ENCODE results near the gene ZNF581. TPM values are rescaled to one million over a fixed set of nuclear protein-coding genes. Genes with fewer than 3 reads are reported as not detected.

The ZNF581 gene
- polyA plus RNA-seq, 12 donors = 17.9 to 33.7 (median 21.9) TPM; not detected in 1

DNA sequence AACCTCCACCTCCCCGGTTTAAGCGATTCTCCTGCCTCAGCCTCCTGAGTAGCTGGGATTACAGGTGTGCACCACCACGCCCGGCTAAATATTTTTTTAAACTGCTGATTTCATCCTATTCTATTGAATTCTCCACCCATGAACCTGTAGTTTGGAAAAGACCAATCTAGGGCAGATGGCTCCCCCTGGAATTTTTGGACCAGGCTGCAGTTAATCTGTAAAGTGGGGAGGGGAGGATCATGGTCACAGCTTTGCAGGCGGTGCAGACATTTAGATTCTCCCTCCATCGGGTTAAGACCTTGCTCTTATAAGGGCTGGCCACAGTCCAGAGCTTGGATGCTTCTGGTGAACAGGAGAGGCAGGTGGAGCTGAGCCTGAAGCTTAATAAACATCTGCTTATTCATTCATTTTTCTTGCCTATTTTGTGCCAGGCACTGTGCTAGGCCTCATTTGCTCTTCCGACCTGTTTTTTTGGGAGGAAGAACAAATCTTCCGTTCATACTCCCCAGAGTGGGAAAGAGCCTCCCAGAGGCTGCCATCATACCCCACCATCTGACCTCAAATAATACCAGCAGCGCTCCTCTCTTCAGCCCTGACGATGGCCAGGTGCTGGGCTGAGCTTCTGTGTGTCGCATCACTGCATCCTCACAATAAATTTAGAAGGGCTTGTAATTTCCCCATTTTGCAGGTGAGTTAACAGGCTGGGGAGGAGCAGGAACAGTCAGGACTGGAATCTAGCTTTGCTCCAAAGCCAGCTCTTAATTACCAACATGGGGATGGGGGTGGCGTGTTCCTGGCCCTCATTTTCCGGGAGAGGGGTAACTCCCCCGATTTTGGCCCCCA, 3.7 kb downstream of the ZNF581 start:
- no peak for DNase-seq

DNA sequence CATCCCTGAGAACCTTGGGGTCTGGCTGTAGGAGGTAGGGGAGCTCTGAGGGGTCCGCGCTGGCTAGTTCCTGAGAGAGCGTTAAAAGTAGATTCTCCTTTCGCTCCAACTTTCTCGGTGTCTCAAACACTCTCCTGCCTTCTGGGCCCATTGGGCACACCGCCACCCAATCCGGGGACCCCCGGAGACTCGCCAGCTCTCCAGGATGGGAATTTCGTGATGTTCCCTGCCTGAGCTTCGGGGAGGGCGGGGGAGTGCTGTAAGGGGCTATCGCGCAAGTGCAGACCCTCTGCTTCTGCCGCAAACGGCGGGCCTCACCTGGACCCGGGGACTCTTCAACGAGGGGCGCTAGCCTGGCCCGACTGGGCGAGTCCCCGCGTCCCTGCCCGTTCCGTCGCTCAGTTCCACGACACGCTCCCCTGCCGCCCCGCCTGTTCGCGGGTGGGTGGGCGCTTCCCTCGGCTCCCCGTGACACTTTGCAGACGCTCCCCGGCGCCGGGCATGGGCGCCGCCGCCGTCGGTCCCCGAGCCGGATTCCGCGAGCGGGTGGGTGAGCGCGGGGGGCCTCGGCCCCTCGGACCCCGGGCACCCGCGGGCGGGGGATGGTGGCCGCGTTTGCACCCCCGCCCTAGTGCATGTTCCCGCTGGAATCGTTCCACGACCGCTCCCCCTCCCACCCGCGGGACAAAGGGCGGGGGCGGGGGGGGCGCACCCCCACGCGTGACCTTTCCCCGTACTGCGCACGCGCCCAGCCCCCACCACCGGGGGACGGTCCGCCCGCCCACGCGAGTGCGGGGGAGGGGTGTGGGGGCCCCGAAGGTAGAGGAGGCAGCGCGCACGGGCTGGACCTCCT, 4.5 kb downstream of the ZNF581 start, which contains the start of gene CCDC106:
Gene CCDC106 (plus strand): TSS at position 481 of the 853 bp plus-strand sequence. CDS start 835 bp downstream, outside the sequence.
- DNase-seq = peak; percentile 80

DNA sequence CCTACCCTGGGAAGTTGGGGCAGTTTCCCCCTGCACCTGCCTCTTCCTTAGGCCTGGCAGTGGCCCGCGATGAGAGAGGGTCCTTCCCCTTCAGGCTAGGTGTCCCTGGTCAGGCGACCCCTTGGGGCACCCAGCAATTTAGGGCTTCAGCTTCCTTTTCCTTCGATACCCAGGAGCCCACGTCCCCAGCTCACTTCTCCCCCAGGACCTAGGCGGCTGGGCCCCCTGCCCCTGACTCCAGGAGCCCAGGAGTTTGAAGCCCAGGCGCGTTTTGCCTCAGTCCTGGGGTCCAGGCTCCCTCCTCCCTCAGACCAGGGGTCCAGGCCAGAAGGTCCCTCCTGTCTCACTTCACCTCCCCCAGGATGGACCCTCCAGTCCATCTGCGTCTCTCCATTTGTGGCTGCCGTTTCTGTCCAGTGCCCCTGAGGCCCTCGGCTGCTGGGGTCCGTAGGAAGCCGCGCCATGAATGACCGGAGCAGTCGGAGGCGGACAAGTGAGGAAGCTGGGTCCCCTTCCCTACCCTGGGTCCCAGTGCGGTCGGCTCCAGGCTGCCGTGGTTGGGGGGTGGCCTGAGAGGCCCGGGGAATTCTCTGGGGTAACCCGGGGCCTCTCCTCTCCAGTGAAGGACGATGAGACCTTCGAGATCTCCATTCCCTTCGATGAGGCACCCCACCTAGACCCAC, 5.3 kb downstream of the ZNF581 start:
- DNase-seq = no peak

DNA sequence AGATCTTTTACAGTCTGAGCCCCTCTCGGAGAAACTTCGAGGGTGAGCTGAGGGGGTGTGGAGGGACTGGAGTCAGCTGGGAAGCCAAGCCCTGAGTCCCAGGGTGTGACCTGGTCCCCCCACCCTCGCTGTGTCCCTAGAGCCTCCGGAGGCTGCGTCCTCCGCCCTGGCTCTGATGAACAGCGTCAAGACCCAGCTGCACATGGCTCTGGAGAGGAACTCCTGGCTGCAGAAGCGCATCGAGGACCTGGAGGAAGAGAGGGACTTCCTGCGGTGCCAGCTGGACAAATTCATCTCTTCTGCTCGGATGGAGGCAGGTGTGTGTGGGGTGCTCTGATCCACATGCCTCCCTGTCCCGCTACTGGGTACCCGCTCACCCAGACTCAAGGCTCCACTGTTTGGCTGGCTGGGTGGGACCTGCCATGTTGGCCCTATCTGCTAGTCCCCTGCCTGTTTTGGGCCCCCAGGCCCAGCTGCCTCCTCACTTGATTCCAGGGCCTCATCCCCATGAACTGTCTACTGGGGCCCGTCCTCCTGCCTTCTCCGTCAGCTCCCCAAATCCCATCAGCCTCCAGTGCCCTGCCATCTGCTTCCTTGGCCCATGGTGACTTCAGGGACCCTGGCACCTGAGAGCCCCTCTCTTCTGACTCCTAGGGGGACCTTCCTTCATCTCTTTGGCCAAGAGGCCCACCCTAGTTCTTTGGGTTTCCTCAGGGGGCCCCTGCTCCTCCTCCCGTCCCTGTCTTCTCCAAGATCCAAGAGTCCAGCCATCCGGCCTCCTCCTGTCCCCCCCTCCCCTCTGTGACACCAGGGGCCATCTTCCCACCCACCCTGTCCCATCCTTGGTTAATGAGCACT, 6.0 kb downstream of the ZNF581 start:
- DNase-seq = no peak

DNA sequence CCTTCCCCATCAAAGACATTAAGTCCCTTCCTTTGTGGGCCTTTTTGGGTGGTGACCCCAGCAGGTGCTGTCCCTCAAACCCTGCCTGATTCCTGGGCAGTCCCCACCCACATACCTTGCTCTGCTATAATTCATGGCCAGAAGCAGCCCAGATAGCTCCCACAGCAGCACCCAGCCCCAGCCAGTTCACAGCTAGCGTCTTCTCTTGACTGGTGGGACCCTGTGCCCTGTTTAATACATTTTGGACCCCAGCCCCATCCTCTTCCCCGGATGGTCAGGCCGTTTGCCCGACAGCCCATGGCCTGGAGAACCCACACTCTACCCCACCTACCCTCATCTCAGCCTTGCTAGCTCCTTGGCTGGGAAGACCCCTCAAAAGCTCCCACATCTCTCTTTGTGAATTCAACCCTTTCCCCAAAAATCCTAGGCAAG, 6.7 kb downstream of the ZNF581 start:
- DNase-seq = no peak

DNA sequence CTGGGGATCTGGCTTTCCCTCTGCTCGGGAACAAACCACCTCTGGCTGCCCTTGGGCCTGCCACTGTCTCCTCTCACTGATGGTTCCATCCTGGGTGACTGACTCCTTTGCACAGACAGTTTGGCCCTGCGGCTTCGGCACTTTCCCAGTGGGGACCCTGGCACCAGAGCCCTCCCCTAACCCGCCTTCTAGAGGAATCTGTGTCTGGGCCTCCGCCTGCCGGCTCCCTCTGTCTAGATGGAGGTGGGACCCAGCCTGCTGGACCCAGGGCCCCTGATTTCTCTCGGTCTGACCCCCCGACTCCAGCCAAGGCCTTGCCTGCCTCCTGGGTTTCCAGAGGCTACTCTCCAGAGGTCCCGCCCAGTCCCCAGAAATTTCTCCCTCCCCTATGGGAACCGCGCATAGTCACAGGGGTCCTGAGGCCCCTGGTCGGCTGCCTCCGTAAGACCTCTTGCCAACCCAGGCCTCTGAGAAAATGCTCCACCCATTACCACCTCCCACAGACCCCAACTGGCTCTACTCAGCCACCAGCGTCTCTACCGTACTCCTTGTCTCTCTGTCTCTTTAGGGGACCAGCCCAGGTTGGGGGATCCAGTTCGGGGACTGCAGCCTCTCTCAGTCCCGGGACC, 7.3 kb downstream of the ZNF581 start:
- no peak for DNase-seq

DNA sequence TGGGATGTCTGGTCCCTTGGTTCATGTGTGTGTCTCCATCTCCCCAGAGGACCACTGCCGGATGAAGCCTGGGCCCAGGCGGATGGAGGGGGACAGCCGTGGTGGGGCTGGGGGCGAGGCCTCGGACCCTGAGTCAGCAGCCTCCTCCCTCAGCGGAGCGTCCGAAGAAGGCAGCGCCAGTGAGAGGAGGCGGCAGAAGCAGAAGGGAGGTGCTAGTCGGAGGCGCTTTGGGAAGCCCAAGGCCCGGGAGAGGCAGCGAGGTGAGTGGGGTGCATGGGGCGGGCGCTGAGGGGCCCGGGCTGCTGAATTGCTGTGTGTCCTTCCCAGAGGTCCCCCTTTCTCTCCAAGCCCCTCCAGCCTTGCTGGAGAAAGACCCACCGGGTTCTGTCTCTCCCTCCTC, 7.8 kb downstream of the ZNF581 start:
- no peak for DNase-seq

DNA sequence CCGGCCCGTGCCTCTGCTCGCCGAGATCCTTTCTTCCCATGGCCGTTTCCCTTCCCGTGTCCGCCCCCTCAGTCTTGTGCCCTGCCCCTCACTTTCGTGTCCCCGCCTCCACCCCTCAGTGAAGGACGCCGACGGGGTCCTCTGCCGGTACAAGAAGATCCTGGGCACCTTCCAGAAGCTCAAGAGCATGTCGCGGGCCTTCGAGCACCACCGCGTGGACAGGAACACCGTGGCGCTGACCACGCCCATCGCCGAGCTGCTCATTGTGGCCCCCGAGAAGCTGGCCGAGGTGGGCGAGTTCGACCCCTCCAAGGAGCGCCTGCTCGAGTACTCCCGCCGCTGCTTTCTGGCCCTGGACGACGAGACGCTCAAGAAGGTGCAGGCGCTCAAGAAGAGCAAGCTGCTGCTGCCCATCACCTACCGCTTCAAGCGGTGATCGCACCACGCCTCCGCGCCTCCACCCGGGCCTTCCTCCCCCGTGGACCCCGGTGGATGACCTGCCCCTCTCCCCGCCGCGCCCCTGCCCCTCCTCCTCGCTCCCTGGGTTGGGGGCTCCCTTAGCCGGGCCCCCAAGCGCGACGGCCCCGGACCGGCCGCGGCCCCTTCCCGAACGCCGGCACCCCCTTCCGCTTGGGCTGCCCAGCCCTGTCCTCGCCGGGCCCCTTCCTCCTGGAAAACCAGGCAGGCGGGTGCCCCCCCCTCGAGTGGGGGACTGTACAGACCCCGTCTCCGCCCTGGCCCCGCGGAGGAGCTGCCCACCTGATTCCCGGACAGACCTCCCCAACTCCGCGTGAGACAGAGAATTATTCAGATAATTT, 9.1 kb downstream of the ZNF581 start:
- DNase-seq = no peak

DNA sequence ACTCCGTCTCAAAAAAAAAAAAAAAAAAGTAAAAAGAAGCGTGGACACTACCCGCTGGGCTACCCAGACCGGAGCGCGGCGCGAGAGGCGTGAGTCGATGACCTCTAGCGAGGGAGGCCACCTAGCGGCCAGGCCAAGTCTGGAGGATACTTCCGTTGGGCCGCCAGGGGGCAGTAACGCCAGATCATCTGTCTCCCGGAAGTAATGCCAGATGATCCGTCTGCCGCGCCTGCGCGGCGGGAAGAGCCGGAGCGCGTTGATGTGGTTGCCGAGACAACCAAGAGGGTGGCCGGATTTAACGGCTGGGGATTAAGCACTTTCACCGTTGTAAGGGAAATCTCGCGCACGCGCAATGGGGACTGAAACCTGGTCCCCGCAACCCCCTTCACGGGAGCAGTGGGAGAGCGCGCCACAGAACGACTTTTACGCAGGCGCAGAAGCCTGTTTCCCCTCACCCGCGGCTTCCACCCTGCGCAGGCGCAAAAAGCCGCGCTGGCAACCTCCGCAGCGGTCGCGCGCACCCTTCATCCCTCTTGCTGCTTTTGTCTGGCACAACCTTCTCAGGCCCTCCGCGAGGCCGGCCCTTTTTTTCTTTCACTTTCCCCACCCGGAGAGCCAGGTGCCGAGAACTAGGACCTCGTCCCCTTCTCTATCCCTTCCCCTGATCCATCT, 10.3 kb downstream of the ZNF581 start:
- peak; percentile 100 for DNase-seq

DNA sequence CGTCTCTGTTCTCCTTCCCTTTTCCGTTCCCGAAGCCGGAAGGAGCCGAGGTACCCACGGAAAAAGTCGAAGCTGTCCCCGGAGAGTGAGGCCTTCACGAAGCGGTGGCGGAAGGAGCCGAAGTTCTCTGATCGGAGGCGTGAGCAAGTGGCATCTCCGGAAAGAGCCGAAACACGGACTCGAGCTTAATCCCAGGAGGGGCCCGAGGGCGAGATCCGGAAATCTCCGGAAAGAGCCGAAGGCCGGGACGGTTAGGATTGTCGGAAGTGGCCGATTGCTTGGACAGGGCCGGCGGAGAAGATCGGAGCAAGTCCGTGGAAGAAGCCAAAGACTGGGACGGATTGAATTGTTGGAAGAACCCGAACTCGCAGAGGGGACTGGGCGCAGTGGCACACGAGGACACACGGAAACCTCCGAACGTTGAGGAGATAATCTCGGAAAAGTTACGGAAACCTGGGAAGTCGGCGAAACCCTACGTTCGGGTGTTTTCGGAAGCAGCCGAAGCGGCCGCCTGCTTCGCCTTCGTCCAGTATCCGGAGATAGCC, 10.9 kb downstream of the ZNF581 start:
- DNase-seq = peak; percentile 100

DNA sequence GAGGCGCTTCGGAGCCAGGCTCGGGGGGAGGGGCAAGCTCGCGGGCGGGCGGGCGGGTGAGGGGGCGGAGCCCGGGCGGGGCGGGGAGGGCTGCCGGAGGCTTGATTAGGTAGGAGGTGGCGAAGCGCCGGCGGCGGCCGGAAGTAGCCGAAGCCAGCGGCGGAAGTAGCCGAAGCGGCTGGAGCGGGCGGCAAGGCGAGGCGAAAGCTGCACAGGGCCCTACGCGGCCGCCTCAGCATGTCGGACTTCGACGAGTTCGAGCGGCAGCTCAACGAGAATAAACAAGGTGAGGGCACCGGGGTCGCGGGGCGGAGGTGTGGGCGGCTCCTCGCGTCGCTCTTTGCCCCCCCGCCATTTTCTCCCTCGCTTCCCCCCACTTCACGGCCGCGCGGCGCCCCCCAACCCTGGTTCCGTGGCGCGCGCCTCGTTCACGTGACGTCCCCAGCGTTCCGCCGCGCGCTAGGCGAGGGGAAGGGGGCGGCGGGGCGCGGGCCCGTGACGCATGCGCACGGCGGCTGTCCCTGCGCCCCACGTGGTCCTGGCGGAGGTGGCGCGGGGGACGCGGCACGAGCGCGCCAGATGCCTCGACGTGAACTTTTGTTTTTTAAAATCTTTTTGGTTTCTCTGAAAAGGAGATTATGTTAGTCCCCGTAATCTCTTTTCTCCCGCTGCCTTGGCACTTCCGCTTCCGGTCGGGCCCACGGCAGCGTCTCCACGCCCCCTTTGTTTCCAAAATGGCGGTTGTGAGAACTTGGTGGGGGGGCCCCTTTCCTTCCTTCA, 11.6 kb downstream of the ZNF581 start, which contains the start of gene U2AF2:
Gene U2AF2 (plus strand): TSS at position 168 of the 780 bp plus-strand sequence. CDS start 70 bp downstream, at position 238.
- peak; percentile 81 for DNase-seq

DNA sequence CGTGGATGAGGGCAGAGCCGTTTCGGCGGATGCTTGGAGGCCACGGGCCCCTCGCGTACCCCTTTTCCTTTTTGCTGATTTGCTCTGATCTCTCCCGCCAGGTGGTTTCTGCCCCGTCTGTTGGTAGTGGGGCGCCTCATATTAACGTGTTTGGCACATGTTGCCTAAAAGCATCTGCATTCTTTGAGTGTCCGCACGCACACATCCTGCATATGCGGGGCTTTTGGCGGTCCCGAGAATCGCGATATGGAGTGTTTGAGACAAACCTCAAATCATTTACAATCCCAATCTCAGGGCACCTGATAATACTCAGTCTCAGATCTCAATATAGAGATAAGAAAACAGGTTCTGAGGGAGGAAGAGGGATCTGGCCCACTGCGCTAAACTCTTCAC, 12.2 kb downstream of the ZNF581 start:
- no peak for DNase-seq

DNA sequence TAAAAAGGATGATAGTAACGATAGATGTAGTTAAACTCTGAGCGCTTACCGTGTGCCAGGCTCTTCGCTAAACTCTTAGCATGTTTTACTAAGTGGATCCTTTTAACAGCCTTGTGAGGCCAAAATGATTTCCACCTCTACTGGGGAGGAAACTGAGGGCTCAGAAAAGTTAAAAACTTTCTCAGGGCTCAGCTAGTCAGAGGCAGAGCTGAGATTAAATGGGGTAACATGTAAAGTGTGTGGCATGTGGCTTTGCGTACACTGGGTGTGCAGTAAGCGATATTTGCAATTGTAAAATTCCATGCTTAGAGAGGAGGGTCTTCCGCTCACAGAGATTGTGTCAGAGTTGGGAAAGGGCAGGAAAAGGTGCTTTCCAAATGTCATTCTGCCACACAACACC, 13.1 kb downstream of the ZNF581 start:
- DNase-seq = no peak

DNA sequence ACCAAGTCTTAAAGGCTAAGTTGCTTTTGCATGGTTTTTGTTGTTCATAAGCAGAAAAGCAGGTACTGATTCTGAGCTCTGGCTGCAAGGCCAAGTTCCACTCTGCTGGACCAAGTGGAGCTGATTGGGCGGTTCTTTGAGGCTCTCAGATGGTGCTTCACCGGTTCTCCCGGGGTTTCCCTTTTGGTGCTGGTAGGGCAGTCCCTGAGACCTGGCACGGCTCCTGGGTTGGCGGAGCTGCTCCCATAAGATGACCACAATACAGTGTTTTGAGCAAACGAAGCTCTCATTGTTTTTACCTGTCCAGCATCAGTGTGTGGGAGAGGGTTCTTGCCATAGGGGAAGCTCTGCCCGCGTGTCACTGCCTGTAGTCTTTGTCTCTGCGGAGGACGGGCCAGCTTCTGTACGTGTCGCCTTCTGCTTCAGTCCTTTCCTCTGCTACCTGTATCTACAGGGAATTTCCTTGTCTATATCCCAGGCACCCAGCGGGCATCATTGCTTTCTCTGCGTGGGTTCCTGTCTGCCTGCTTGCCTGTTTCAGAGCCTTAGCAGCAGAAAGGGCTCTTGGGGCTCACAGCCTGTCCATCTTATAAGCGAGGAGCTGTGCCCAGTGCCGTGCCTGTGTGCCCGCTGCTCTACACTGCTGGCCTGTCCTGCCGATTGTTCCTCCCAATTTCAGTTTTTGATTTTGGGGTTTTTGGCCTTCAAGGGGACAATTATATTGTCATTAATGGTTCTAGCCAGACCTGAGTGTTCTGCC, 13.7 kb downstream of the ZNF581 start:
- no peak for DNase-seq

DNA sequence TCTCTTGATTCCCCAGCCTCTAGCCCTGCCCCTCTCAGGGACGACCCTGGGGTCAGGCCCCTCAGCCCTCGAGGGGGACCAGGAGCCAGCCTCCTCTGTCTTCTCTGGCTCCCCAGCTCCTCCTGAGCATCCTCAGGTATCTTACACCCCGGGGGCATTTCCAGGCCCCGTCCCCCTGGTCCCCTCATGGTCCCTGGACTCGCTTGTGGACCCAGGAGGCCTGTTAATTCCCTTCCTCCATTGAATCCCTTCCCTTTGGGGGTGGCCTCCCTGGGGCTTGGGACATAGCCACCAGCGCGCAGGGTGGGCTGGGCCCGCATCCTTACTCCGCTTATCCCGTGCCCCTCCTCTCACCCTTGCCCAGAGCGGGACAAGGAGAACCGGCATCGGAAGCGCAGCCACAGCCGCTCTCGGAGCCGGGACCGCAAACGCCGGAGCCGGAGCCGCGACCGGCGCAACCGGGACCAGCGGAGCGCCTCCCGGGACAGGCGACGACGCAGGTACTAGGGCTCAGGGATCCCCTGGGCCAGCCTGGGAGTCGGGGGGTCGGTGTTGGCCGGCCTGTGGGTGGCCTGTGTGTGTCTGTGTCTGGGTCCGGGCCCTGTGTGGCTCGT, 15.5 kb downstream of the ZNF581 start:
- DNase-seq = no peak

DNA sequence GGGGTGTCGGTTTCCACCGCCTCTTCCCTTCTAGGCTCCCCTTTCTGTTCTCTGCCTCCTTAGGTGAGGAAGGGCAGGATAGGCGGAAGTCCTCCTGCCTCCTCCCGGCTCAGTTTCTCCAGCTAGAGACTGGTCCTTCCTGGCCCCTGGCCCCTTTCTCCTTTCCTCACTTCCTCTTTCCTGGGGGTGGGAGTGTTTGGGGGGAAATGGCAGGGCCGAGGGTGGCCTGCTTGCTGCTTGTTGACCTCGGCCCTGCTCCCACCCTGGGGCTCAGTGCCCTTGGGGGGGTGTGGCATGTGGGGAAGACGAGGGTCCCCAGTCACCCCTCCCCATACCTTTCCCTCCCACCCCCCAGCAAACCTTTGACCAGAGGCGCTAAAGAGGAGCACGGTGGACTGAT, 16.4 kb downstream of the ZNF581 start:
- no peak for DNase-seq

DNA sequence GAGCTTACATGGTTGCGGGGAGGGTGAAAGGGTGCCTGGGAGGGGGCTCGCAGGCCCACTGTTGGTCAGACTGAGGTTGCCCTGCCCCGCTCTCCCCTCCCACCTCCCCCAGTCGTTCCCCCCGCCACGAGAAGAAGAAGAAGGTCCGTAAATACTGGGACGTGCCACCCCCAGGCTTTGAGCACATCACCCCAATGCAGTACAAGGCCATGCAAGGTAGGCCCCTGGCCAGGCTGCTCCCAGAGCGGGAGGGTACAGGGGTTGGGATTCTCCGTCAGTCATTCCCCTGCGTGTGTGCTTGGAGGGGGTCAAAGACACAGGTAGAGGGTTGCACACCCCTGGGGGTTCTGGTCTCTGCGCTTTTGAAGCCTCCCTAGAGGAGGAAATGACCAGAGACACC, 17.0 kb downstream of the ZNF581 start:
- no peak for DNase-seq
